WTC11 (cell line): ENCODE results near the gene LRRC4B.

Experiments used
- IRF2 ChIP-seq: sonication (generic); formaldehyde crosslinking; IDR thresholded peaks from 2 replicates; pipeline ENCODE4 v1.8.0; 2022; ENCODE audit warnings: low read depth, missing genetic modification reagents, borderline replicate concordance
- ZNF138 ChIP-seq: sonication (generic); formaldehyde crosslinking; conservative IDR thresholded peaks from 2 replicates; pipeline ENCODE4 v1.8.1; 2022; ENCODE audit warnings: mild to moderate bottlenecking, moderate library complexity, missing genetic modification reagents
- TF ChIP-seq, protein P1 (sequence below): sonication (generic); formaldehyde crosslinking; IDR thresholded peaks from 2 replicates; pipeline ENCODE4 v1.8.0; 2022; ENCODE audit warnings: missing genetic modification reagents
- TF ChIP-seq, protein P2 (sequence below): fragments of 200-600 bp; IDR thresholded peaks from 2 replicates; pipeline ENCODE4 v1.8.0; 2022; ENCODE audit warnings: antibody characterized with exemption
- TF ChIP-seq, protein P3 (sequence below): sonication (generic); formaldehyde crosslinking; IDR thresholded peaks from 2 replicates; pipeline ENCODE4 v1.8.1; 2022; ENCODE audit warnings: mild to moderate bottlenecking, moderate library complexity, missing genetic modification reagents

DNA sequence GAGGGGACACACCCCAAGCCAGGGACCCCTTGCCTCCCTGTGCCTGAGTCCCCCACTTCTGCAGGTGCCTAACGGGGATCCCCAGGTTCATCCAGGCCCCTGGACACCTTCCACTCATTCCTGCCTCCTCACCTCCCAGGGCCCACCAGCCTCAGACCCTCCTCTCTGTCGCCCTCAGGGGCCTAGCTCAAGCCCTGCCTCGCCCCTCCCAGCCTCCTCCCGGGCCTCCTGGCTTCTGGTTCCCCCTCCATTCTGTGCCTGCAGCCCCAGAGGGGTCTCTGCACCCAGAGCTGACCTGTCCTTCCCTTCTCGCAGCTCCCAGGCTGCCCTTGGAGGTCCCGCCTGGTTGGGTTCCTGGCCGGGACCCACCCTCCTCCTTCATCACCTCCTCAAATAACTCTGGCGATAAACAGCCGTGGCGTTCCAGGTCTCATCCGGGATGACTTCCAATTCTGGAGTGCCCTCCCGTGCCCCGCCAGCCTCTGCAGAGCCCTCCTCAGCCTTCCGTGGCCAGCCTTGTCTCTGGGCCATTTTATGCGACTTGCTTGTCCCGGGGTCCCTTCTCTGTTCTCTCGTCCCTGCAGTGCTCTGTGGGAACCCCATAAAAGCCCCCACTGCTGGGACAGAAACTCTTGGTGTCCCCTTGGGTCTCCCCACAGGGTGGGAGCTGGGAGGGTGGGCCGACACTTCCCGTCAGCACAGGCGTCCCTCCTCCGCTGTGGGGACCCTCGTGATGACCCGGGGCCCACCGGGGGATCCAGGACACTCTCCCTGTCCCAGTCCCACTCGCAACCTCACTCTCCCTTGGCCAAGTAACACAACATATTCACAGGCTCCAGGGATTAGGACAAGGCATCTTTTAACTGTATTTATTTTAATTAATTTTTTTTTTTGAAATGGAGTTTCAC, 66.4 kb downstream of the LRRC4B start:
- TF ChIP-seq, protein P1, sequence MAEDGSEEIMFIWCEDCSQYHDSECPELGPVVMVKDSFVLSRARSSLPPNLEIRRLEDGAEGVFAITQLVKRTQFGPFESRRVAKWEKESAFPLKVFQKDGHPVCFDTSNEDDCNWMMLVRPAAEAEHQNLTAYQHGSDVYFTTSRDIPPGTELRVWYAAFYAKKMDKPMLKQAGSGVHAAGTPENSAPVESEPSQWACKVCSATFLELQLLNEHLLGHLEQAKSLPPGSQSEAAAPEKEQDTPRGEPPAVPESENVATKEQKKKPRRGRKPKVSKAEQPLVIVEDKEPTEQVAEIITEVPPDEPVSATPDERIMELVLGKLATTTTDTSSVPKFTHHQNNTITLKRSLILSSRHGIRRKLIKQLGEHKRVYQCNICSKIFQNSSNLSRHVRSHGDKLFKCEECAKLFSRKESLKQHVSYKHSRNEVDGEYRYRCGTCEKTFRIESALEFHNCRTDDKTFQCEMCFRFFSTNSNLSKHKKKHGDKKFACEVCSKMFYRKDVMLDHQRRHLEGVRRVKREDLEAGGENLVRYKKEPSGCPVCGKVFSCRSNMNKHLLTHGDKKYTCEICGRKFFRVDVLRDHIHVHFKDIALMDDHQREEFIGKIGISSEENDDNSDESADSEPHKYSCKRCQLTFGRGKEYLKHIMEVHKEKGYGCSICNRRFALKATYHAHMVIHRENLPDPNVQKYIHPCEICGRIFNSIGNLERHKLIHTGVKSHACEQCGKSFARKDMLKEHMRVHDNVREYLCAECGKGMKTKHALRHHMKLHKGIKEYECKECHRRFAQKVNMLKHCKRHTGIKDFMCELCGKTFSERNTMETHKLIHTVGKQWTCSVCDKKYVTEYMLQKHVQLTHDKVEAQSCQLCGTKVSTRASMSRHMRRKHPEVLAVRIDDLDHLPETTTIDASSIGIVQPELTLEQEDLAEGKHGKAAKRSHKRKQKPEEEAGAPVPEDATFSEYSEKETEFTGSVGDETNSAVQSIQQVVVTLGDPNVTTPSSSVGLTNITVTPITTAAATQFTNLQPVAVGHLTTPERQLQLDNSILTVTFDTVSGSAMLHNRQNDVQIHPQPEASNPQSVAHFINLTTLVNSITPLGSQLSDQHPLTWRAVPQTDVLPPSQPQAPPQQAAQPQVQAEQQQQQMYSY, result no peak
- TF ChIP-seq, protein P2, sequence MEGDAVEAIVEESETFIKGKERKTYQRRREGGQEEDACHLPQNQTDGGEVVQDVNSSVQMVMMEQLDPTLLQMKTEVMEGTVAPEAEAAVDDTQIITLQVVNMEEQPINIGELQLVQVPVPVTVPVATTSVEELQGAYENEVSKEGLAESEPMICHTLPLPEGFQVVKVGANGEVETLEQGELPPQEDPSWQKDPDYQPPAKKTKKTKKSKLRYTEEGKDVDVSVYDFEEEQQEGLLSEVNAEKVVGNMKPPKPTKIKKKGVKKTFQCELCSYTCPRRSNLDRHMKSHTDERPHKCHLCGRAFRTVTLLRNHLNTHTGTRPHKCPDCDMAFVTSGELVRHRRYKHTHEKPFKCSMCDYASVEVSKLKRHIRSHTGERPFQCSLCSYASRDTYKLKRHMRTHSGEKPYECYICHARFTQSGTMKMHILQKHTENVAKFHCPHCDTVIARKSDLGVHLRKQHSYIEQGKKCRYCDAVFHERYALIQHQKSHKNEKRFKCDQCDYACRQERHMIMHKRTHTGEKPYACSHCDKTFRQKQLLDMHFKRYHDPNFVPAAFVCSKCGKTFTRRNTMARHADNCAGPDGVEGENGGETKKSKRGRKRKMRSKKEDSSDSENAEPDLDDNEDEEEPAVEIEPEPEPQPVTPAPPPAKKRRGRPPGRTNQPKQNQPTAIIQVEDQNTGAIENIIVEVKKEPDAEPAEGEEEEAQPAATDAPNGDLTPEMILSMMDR, result no peak
- TF ChIP-seq ZNF138 (no peak), IRF2 (CRISPR knock-in tag) (no peak)
- TF ChIP-seq, protein P3, sequence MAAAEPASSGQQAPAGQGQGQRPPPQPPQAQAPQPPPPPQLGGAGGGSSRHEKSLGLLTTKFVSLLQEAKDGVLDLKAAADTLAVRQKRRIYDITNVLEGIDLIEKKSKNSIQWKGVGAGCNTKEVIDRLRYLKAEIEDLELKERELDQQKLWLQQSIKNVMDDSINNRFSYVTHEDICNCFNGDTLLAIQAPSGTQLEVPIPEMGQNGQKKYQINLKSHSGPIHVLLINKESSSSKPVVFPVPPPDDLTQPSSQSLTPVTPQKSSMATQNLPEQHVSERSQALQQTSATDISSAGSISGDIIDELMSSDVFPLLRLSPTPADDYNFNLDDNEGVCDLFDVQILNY (CRISPR knock-in tag), result no peak
